BJ (cell line): Measurements from ENCODE around the gene BEND7. TPM values are rescaled to one million over a fixed set of nuclear protein-coding genes. Genes with fewer than 3 reads are reported as not detected.

ENCODE experiments used
- CTCF ChIA-PET: fragments of 350-600 bp; formaldehyde crosslinking; extraction: SDS; loops from one replicate; lab custom pipeline; 2021; ENCODE audit warnings: antibody characterized with exemption, inconsistent platforms; lab: Yijun Ruan, JAX
- POLR2A ChIA-PET: fragments of 300-600 bp; sonication (Branson Sonifier 250); formaldehyde crosslinking; extraction: SDS; loops from one replicate; lab custom pipeline; 2021; ENCODE audit warnings: antibody characterized with exemption; lab: Charles Lee
- DNase-seq: peaks from one replicate; pipeline ENCODE4 v3.0.0-alpha.2; 2011; ENCODE audit warnings: low read depth
- H3K27me3 ChIP-seq: 2 replicates; pipeline ENCODE4 v1.6.0; 2011; ENCODE audit warnings: low read length; ENCODE audit not compliant: control insufficient read depth, insufficient read depth
- H3K36me3 ChIP-seq: 2 replicates; pipeline ENCODE4 v1.5.1; 2011; ENCODE audit warnings: low read length; ENCODE audit not compliant: control insufficient read depth, insufficient read depth
- H3K4me3 ChIP-seq: 2 replicates; pipeline ENCODE4 v1.5.1; 2011; ENCODE audit warnings: low read depth, mild to moderate bottlenecking, control low read depth, low read length
- CTCF ChIP-seq: IDR thresholded peaks from 2 replicates; pipeline ENCODE4 v1.5.1; 2011; ENCODE audit warnings: low read depth, mild to moderate bottlenecking, control low read depth, inconsistent platforms, low read length, moderate library complexity; ENCODE audit not compliant: insufficient read depth
- polyA plus RNA-seq: library from polyadenylated mRNA; depleted of rRNA; stranded (reverse); fragments of >200 nt; gene quantifications from 2 replicates; pipeline ENCODE4 v1.2.3, GENCODE V29; 2011

BEND7 gene
- polyA plus RNA-seq, 1 experiment: 4.5 TPM

- H3K36me3 ChIP-seq: no peaks in the 10 kb centered on the region
- no peak overlapping the region for H3K4me3 ChIP-seq
- no peaks in the 10 kb centered on the region for H3K27me3 ChIP-seq
- ChIA-PET CTCF (interaction anchor here (1.3 kb wide), 2 partner anchors 9 to 11 kb away, joined by 4 read pairs; no protein-coding TSS in a partner anchor), POLR2A (no interaction called here)
- TF ChIP-seq CTCF: no peak
- DNase-seq: no peak
Measured at GRCh38 chr10:13483951-13484350, 44.9 kb downstream of the BEND7 start.

- POLR2A ChIA-PET: no interaction called here
- H3K27me3 ChIP-seq: no peaks in the 10 kb centered on the region
- DNase-seq: no peak
- no peaks in the 10 kb centered on the region for H3K36me3 ChIP-seq
- H3K4me3 ChIP-seq: no peak overlapping the region
- CTCF ChIA-PET: interaction anchor here (1.3 to 1.6 kb wide), 2 partner anchors 20 to 111 kb away, joined by 3 to 6 read pairs; no protein-coding TSS in a partner anchor
- TF ChIP-seq CTCF: no peak
Measured at GRCh38 chr10:13483073-13483472, 45.7 kb downstream of the BEND7 start.

- DNase-seq: no peak
- no peaks in the 10 kb centered on the region for H3K27me3 ChIP-seq
- no peak overlapping the region for H3K4me3 ChIP-seq
- ChIA-PET CTCF (interaction anchor here (1.0 to 1.3 kb wide), 2 partner anchors 21 to 55 kb away, joined by 3 read pairs; no protein-coding TSS in a partner anchor), POLR2A (no interaction called here)
- no peaks in the 10 kb centered on the region for H3K36me3 ChIP-seq
- no peak for TF ChIP-seq CTCF
Measured at GRCh38 chr10:13481690-13482089, 47.1 kb downstream of the BEND7 start.

- Histone ChIP-seq H3K4me3 (no peak overlapping the region), H3K36me3 (no peaks in the 10 kb centered on the region), H3K27me3 (no peaks in the 10 kb centered on the region)
- DNase-seq: no peak
- ChIA-PET CTCF (interaction anchor here (0.9 to 1.2 kb wide), 2 partner anchors 9 to 62 kb away, joined by 3 to 4 read pairs; no protein-coding TSS in a partner anchor), POLR2A (no interaction called here)
- no peak for TF ChIP-seq CTCF
Measured at GRCh38 chr10:13475124-13475523, 53.7 kb downstream of the BEND7 start.

GRCh38 chr10:13473986-13474385, 54.8 kb downstream of the BEND7 start:
- ChIA-PET POLR2A (no interaction called here), CTCF (no interaction called here)
- H3K27me3 ChIP-seq: no peaks in the 10 kb centered on the region
- DNase-seq: no peak
- no peaks in the 10 kb centered on the region for H3K36me3 ChIP-seq
- no peak for TF ChIP-seq CTCF
- H3K4me3 ChIP-seq: no peak overlapping the region
